Activated CD4-positive, alpha-beta T cell treated with anti-CD3 and anti-CD28 coated beads, Interleukin-2, amount 10 ng/mL, durations not matched to agents 7 days and 5 days (primary cell): ENCODE data around the gene KRTAP21-1. TPM values are rescaled to one million over a fixed set of nuclear protein-coding genes. Genes with fewer than 3 reads are reported as not detected.
"Not testable (repeated sequence)": the region's sequence is repeated elsewhere in the genome, so short reads cannot be mapped to it uniquely, and the experiment has no call there.

Source experiments
- CTCF ChIA-PET: fragments of 350-600 bp; sonication (Branson Sonifier 250); formaldehyde crosslinking; loops from one replicate; lab custom pipeline; 2021; ENCODE audit warnings: antibody characterized with exemption; lab: Charles Lee
- POLR2A ChIA-PET: fragments of 350-600 bp; sonication (Branson Sonifier 250); formaldehyde crosslinking; loops from one replicate; lab custom pipeline; 2021; ENCODE audit warnings: antibody characterized with exemption; lab: Charles Lee
- DNase-seq: peaks from one replicate; pipeline ENCODE4 v3.0.0-alpha.2; 2020
- H3K27ac Mint-ChIP-seq: one replicate; pipeline ENCODE4 v1.8.0; 2021; ENCODE audit warnings: mild to moderate bottlenecking, moderate library complexity, mixed read lengths
- H3K27me3 Mint-ChIP-seq: one replicate; pipeline ENCODE4 v1.8.0; 2021; ENCODE audit warnings: mixed read lengths
- H3K36me3 Mint-ChIP-seq: one replicate; pipeline ENCODE4 v1.8.0; 2021; ENCODE audit warnings: low read depth, mixed read lengths
- H3K4me1 Mint-ChIP-seq: one replicate; pipeline ENCODE4 v1.8.0; 2021; ENCODE audit warnings: mixed read lengths
- H3K4me3 Mint-ChIP-seq: one replicate; pipeline ENCODE4 v1.8.0; 2021; ENCODE audit warnings: mild to moderate bottlenecking, moderate library complexity, mixed read lengths
- H3K9me3 Mint-ChIP-seq: one replicate; pipeline ENCODE4 v1.8.0; 2021; ENCODE audit warnings: mixed read lengths
- total RNA-seq, 2 experiments: library from RNA; stranded (reverse); gene quantifications; one replicate each; pipeline ENCODE4 v1.2.3, GENCODE V29; 2021

The KRTAP21-1 gene
- total RNA-seq, result not detected

DNA sequence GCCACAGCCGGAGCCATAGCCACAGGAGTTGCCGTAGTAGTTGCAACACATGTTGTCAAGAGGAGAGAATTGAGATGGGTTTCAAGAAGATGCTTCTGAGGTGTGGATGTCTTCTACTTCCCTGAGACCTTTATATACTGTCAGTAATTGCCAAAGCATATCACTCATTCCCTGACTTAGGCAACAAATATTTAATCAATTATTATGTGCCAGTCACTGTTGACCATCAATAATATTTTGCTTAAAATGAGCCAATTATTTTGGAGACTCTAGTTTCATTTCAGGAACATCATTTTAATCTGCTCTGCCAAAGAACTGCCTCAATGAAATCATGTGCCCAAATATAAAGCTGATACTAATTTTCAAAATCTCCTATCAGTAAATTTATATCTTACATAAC lies at the start of gene KRTAP21-1:
TSS of gene KRTAP21-1 (minus strand) at position 101 of the 400 bp plus-strand sequence. CDS start at position 51, 50 bp downstream.
- H3K27me3 Mint-ChIP-seq, DNase-seq, H3K4me3 Mint-ChIP-seq, POLR2A ChIA-PET, H3K27ac Mint-ChIP-seq, H3K4me1 Mint-ChIP-seq, H3K36me3 Mint-ChIP-seq, H3K9me3 Mint-ChIP-seq: not testable (repeated sequence)
- CTCF ChIA-PET, result interaction anchor here (0.5 kb wide), 1 partner anchor 243 kb away, joined by 4 read pairs; no protein-coding TSS in a partner anchor

DNA sequence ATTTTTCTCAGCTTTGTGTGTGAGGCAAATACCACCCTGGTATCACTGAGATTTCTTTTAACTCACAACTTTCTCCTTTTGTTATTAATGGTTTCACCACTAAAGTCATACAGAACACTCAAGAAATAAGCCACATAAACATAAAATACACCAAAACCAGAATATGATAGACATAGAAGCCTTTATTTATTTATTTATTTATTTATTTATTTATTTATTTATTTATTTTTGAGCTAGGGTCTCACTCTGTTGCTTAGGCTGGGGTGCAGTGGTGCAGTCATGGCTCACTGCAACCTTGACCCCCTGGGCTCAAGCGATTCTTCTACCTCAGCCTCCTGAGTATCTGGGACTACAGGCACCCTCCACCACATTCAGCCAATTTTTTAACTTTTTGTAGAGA lies 45.4 kb upstream of the KRTAP21-1 start:
- DNase-seq, result no peak
- Mint-ChIP-seq H3K36me3 (no peaks in the 10 kb centered on the region), H3K9me3 (peaks cover 2% of the 10 kb centered on the region), H3K27me3 (peaks cover 3% of the 10 kb centered on the region), H3K4me1 (no peaks in the 10 kb centered on the region), H3K27ac (no peak overlapping the region), H3K4me3 (no peak overlapping the region)
- CTCF ChIA-PET, result no interaction called here
- POLR2A ChIA-PET, result no interaction called here

DNA sequence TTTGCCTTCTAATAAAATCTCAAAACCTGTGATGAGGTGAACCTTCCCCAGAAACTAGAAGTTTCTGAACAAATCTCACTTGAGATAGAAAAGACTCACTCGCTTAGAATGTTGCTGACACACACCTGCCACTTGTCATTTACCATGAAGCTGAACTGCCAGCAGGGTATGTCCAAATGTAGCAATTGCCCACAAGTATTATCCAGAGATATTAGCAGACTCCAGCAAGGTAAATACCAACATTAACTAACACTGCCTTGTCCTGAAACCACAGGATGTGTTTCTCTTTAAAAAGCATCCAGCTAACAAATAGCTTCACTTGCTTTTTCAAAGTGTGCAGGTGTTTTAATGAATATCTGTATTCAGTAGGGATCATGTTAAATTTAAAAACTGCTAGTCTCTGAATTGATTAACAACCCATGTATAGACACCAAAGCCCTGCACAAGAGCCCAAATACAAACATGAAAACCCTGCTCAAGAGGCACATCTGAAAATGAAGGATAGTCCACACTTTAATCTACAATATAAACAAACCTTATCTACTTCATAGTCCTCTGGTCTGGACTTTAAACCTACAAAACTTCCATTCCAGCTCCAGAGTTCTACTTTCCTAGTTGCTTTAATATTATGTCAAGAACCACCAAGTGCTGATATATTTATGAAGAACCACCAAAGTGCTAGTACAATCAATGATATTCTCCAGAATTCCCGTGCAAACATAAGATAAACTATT lies 38.5 kb upstream of the KRTAP21-1 start:
- no peak for DNase-seq
- ChIA-PET POLR2A (interaction anchor here (0.6 kb wide), 1 partner anchor 287 kb away, joined by 3 read pairs; no protein-coding TSS in a partner anchor), CTCF (no interaction called here)
- no peak overlapping the region for H3K4me3 Mint-ChIP-seq
- peaks cover 4% of the 10 kb centered on the region for H3K27me3 Mint-ChIP-seq
- H3K4me1 Mint-ChIP-seq, result no peaks in the 10 kb centered on the region
- no peak overlapping the region for H3K27ac Mint-ChIP-seq
- no peaks in the 10 kb centered on the region for H3K9me3 Mint-ChIP-seq
- no peaks in the 10 kb centered on the region for H3K36me3 Mint-ChIP-seq

DNA sequence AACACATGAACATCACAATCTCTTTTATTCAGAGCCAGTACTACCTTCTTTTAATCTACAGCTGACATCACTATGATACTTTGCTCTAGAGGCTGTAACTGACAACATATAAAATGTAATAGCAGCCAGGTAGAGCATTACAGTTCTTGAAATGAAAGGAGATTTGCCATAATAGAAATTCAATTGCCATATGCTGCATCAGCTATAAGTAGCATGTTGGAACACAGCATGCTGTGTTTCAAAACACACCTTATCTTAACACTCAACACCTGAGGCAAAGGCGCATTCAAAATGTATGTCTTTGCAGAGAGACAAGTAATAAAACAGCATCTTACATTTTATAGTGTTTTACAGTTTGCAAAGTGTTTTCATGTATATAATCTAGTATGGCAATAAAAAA lies 24.0 kb upstream of the KRTAP21-1 start:
- H3K4me1 Mint-ChIP-seq, result no peaks in the 10 kb centered on the region
- H3K27me3 Mint-ChIP-seq, result peaks cover 5% of the 10 kb centered on the region
- CTCF ChIA-PET, result interaction anchor here (0.8 kb wide), 1 partner anchor 9 kb away, joined by 6 read pairs; no protein-coding TSS in a partner anchor
- H3K4me3 Mint-ChIP-seq, result no peak overlapping the region
- POLR2A ChIA-PET, result no interaction called here
- no peaks in the 10 kb centered on the region for H3K36me3 Mint-ChIP-seq
- H3K27ac Mint-ChIP-seq, result no peak overlapping the region
- no peak for DNase-seq
- no peaks in the 10 kb centered on the region for H3K9me3 Mint-ChIP-seq

DNA sequence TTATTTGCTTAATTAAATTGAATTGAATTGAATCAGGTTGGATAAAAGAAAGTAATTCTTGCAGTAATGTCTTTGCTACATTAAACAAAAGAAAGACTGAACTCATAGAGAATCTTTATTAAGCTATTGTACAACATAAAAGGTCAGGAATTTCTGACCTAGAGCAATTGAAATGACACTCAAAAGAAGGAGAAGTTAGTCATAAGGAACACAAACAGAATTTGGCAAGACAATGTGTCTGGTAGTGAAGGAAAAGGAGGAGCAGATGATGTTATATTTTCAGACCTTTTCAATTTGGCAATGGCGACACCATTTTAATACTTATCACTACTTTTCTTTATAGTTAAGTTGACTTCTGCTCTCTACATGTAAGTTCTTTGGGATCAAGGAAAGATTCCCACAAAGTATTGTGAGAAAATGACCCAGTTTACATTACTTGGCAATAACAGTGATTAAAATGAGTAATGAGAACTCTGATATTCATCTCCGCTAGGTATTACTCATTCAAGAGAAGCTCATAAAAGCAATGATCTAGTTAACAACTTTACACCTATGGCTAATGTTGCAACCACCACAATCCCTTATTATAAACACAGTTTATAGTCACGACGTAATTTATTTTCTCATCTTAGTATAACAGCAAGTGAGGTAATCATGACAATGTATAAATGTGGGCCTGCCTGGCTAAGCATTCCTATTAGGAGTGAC lies 14.7 kb upstream of the KRTAP21-1 start:
- Mint-ChIP-seq H3K4me3 (no peak overlapping the region), H3K4me1 (no peaks in the 10 kb centered on the region), H3K36me3 (no peaks in the 10 kb centered on the region), H3K9me3 (no peaks in the 10 kb centered on the region), H3K27me3 (peaks cover 2% of the 10 kb centered on the region), H3K27ac (no peak overlapping the region)
- ChIA-PET CTCF (interaction anchor here (1.2 kb wide), 1 partner anchor 9 kb away, joined by 6 read pairs; no protein-coding TSS in a partner anchor), POLR2A (no interaction called here)
- no peak for DNase-seq

DNA sequence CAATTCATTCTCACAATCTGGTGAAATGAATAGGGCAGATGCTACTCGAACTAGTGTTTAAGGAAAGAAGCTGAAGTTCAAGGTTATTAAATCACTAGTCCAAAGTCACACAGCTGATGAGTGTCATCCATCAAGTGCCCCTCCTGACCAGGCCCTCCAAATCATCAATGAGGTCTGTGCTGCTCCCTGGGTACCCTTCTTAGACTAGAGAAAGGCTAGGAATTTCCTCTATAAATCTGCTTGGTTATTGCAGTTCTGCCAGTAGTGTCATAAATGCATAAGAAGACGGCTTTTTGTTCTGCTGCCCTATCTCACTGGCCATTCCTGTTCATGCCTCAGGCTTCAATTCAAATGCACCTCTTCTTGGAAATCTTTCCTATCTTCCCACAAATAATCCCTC lies 5.5 kb upstream of the KRTAP21-1 start:
- H3K9me3 Mint-ChIP-seq, result no peaks in the 10 kb centered on the region
- no peaks in the 10 kb centered on the region for H3K36me3 Mint-ChIP-seq
- POLR2A ChIA-PET, result no interaction called here
- peaks cover 13% of the 10 kb centered on the region for H3K27me3 Mint-ChIP-seq
- H3K27ac Mint-ChIP-seq, result no peak overlapping the region
- H3K4me1 Mint-ChIP-seq, result no peaks in the 10 kb centered on the region
- CTCF ChIA-PET, result interaction anchor here (0.8 kb wide), 1 partner anchor 40 kb away, joined by 3 read pairs; no protein-coding TSS in a partner anchor
- no peak overlapping the region for H3K4me3 Mint-ChIP-seq
- DNase-seq, result no peak

DNA sequence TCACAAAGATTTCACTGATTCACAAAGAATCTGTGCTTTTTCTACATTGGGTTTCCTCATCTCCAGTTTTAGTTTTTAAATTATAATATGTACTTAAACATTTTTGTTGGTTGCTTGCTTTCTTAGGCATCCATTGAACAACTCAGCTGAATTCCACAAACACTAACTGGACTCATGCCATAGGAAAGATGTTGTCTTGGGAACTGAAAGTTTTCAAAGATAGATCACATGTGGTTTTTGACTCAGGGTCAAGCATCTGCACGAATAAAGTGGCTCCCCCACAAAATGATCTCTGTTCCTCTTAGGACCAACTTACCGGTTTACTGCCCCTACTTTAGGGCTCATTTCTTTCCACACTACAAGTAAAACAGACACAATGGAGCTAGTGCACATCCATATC lies 3.1 kb upstream of the KRTAP21-1 start:
- ChIA-PET POLR2A (no interaction called here), CTCF (no interaction called here)
- no peak for DNase-seq
- Mint-ChIP-seq H3K27me3 (peaks cover 13% of the 10 kb centered on the region), H3K9me3 (no peaks in the 10 kb centered on the region), H3K36me3 (no peaks in the 10 kb centered on the region), H3K4me1 (no peaks in the 10 kb centered on the region), H3K27ac (no peak overlapping the region), H3K4me3 (no peak overlapping the region)

DNA sequence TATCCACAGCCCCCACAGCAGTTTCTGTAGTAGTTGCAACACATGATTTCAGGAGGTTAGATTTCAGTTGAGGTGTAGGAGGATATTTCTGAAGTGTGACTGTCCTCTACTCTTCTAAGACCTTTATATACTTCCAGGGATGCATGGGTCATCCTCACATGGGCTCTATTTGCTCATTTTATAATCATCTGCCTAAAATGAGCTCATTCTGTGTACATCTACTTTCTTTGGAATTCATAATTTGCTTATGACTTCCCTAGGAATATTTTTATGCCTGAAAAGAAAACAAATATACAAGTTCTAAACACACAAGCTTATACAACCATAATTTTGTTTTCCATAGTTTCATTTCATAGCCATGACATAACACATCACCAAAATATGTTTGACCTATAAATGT lies 8.1 kb downstream of the KRTAP21-1 start, which contains the start of gene KRTAP21-2:
TSS of gene KRTAP21-2 (minus strand) at position 101 of the 400 bp plus-strand sequence. CDS start at position 44, 57 bp downstream.
- H3K27ac Mint-ChIP-seq, result no peak within 1 kb of the TSS
- POLR2A ChIA-PET, result no interaction called here
- no peak within 1 kb of the TSS for H3K4me3 Mint-ChIP-seq
- peaks cover 2% of the 10 kb centered on the region for H3K27me3 Mint-ChIP-seq
- CTCF ChIA-PET, result no interaction called here
- no peaks in the 10 kb centered on the region for H3K9me3 Mint-ChIP-seq
- H3K4me1 Mint-ChIP-seq, result no peaks in the 10 kb centered on the region
- no peak for DNase-seq
- H3K36me3 Mint-ChIP-seq, result no peaks in the 10 kb centered on the region

DNA sequence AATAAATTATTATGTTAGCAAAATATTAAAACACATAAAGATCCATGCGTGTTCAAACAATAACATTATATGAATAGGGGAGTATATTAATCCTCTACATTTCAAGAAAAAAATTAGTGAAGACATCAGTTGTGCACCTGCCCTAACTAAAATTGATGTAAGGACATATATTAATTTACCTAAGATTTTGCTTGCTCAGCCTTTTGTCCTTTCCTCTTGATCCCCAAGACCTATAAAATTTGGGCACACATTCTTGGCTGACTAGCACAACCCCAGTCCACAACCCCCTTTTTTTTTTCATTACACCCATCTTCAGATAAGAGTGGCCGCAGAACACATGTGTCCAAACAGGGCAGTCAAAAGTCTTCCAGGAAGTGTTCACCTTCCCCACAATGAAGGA lies 14.8 kb downstream of the KRTAP21-1 start:
- Mint-ChIP-seq H3K9me3 (peaks cover 2% of the 10 kb centered on the region), H3K27me3 (peaks cover 6% of the 10 kb centered on the region), H3K36me3 (no peaks in the 10 kb centered on the region), H3K4me3 (no peak overlapping the region), H3K4me1 (no peaks in the 10 kb centered on the region), H3K27ac (no peak overlapping the region)
- ChIA-PET CTCF (no interaction called here), POLR2A (no interaction called here)
- no peak for DNase-seq

DNA sequence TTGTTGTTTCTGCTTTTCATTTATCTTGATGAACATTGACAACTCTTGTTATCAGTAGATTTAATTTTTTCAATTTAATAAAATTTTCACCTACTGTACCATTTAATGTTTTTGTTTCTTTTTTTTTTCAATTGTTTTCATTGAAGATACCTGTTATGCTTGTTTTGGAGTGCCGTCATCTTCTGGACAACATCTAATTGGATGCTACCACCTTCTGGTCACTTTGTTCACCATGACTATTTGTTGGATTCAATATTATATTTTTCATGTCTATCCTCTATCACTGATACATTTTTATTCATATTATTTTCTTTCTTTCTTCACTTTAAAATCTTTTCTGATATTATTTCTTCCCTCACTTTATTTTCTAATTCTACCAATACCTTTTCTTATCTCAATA lies 22.2 kb downstream of the KRTAP21-1 start:
- Mint-ChIP-seq H3K4me3 (no peak overlapping the region), H3K36me3 (no peaks in the 10 kb centered on the region), H3K27ac (no peak overlapping the region), H3K4me1 (no peaks in the 10 kb centered on the region), H3K27me3 (peaks cover 14% of the 10 kb centered on the region), H3K9me3 (peaks cover 2% of the 10 kb centered on the region)
- no peak for DNase-seq
- POLR2A ChIA-PET, result no interaction called here
- CTCF ChIA-PET, result no interaction called here

DNA sequence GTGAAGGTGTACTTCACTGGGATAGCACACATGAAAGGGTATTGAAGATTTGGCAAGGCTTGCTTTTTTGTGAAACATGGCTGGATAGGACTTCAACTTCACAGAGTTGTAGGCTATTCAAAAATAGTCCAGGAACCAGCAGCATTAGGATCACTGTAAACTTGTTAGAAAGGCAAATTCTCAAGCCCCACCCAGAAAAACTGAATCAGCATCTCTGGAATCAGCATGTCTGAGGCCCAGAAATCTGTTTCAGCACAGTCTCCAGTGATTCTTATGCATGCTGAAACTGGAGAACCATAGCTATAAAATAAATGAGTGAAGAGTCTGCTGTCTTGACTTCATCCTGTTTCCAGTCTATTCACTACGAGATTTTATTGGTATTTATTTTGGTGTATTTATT lies 28.5 kb downstream of the KRTAP21-1 start:
- Mint-ChIP-seq H3K36me3 (no peaks in the 10 kb centered on the region), H3K27me3 (peaks cover 12% of the 10 kb centered on the region), H3K4me3 (no peak overlapping the region), H3K4me1 (no peaks in the 10 kb centered on the region), H3K9me3 (peaks cover 5% of the 10 kb centered on the region), H3K27ac (no peak overlapping the region)
- CTCF ChIA-PET, result no interaction called here
- DNase-seq, result no peak
- POLR2A ChIA-PET, result interaction anchor here (0.6 kb wide), 1 partner anchor 8 kb away, joined by 4 read pairs; the partner anchor contains the start of gene KRTAP21-3

DNA sequence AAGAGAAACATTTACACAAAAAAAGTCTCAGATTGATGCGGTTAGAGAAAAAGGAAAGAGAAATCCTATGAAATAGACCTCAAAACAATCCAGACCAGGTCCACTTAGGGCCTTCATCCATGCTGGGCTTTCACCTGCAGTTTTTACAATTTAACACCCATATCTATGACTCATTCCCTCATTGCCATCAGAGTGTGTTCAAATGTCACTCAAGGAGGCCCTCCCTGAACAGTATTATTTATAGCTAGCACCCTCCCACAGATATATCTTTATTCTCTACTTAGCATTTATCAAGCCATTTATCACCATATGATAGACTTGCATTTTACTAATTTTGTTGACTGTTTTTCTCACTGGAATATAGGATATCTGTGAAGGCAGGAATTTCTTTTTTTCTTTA lies 35.8 kb downstream of the KRTAP21-1 start:
- Mint-ChIP-seq H3K4me1 (peaks cover 22% of the 10 kb centered on the region), H3K27me3 (peaks cover 6% of the 10 kb centered on the region), H3K27ac (no peak overlapping the region), H3K4me3 (no peak overlapping the region), H3K9me3 (peaks cover 6% of the 10 kb centered on the region), H3K36me3 (no peaks in the 10 kb centered on the region)
- POLR2A ChIA-PET, result no interaction called here
- CTCF ChIA-PET, result no interaction called here
- DNase-seq, result no peak
